IPS-20b (cell line): ENCODE results near the gene STRBP.

ENCODE experiments used
- H3K27ac ChIP-seq: one replicate; pipeline ENCODE4 v1.5.1; 2013; ENCODE audit warnings: low read length
- H3K27me3 ChIP-seq: 2 replicates; pipeline ENCODE4 v1.6.1; 2013; ENCODE audit warnings: mild to moderate bottlenecking, low read length, inconsistent platforms; ENCODE audit not compliant: insufficient read depth
- H3K36me3 ChIP-seq: 2 replicates; pipeline ENCODE4 v1.6.1; 2013; ENCODE audit warnings: low read depth, mild to moderate bottlenecking, inconsistent platforms, low read length, moderate library complexity; ENCODE audit not compliant: insufficient read depth
- H3K4me1 ChIP-seq: 2 replicates; pipeline ENCODE4 v1.6.1; 2013; ENCODE audit warnings: mild to moderate bottlenecking, control low read depth, inconsistent platforms, low read length, moderate library complexity; ENCODE audit not compliant: insufficient read depth
- H3K4me3 ChIP-seq: 2 replicates; pipeline ENCODE4 v1.5.1; 2013; ENCODE audit warnings: mild to moderate bottlenecking, low read length, inconsistent platforms
- H3K9ac ChIP-seq: 2 replicates; pipeline ENCODE4 v1.6.1; 2013; ENCODE audit warnings: low read depth, mild to moderate bottlenecking, inconsistent platforms, low read length, moderate library complexity
- H3K9me3 ChIP-seq: 2 replicates; pipeline ENCODE4 v1.6.1; 2013; ENCODE audit warnings: mild to moderate bottlenecking, low read depth, low read length, inconsistent platforms; ENCODE audit not compliant: insufficient read depth

The STRBP gene

GRCh38 chr9:123268465-123269259, at the start of gene STRBP:
STRBP (minus strand) TSS chr9:123268586; CDS start chr9:123184134, 84,452 bp downstream.
- Histone ChIP-seq H3K4me3 (peak within 1 kb of the TSS; percentile 79), H3K9ac (peak within 1 kb of the TSS; percentile 57; the same call in 1 of the 2 replicates), H3K27me3 (peaks cover 12% of the 10 kb centered on the region; the same call in 1 of the 2 replicates), H3K36me3 (no peaks in the 10 kb centered on the region), H3K9me3 (no peaks in the 10 kb centered on the region), H3K27ac (no peak within 1 kb of the TSS), H3K4me1 (peaks cover 20% of the 10 kb centered on the region; the same call in 1 of the 2 replicates)

DNA sequence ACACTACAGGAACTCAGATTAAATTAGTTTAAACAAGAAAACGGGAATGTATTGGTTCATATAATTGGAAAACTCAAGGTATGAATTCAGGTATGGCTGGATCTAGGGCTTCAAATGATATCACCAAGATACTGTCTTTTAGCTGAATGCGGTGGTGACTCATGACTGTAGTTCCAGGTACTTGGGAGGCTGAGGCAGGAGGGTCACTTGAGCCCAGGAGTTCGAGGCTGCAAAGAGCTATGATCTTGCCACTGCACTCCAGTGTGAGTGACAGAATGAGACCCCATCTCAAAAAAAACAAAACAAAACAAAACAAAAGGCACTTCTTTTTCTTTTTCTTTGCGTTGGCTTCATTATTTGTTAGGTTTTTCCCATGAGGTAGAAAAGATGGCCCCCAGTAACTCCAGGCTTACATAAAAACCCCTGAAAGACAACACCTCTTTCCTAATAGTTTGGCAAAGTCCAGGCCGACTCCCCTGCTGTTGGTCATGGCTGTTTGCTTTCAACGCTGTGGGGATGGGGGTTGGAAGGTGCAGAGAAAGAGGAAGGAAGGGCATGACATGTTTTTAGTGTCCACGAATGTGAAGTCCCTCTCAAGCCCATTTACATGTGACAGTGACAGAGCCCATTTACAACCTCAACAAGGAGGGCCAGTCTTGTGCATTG, 47.8 kb upstream of the STRBP start:
- no peaks in the 10 kb centered on the region; the same call in 1 of the 2 replicates for H3K27me3 ChIP-seq
- H3K9me3 ChIP-seq: no peaks in the 10 kb centered on the region
- H3K4me1 ChIP-seq: no peaks in the 10 kb centered on the region; the same call in 1 of the 2 replicates
- H3K4me3 ChIP-seq: no peak overlapping the region
- no peak overlapping the region for H3K9ac ChIP-seq
- no peaks in the 10 kb centered on the region for H3K36me3 ChIP-seq
- H3K27ac ChIP-seq: no peak overlapping the region

- H3K27me3 ChIP-seq: no peaks in the 10 kb centered on the region; the same call in 1 of the 2 replicates
- H3K4me1 ChIP-seq: no peaks in the 10 kb centered on the region; the same call in 1 of the 2 replicates
- no peak overlapping the region for H3K27ac ChIP-seq
- no peaks in the 10 kb centered on the region for H3K36me3 ChIP-seq
- no peak overlapping the region for H3K4me3 ChIP-seq
- no peaks in the 10 kb centered on the region for H3K9me3 ChIP-seq
- H3K9ac ChIP-seq: no peak overlapping the region
Measured at GRCh38 chr9:123315635-123316034, 47.2 kb upstream of the STRBP start.

DNA sequence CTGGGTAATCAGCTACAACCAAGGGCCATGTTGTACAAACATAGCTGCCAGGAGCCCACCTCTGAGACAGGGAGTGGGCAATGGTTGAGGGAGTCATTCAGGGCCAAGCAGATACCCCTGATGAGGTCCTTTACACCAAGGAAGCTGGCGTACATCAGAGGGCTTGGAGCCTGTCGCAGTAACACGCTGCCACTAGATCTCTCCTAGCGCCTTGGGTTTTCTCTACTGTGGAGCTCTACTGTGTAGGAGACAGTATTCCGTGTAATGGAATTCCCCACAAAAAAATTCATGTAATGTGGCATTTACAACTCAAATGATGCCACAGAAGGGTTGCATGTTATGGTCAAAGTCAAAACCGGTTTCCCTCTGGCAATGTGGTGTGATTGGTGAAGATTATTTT, 46.2 kb upstream of the STRBP start:
- Histone ChIP-seq H3K36me3 (no peaks in the 10 kb centered on the region), H3K27me3 (no peaks in the 10 kb centered on the region; the same call in 1 of the 2 replicates), H3K4me1 (no peaks in the 10 kb centered on the region; the same call in 1 of the 2 replicates), H3K27ac (no peak overlapping the region), H3K4me3 (no peak overlapping the region), H3K9ac (no peak overlapping the region), H3K9me3 (no peaks in the 10 kb centered on the region)

- H3K4me1 ChIP-seq: no peaks in the 10 kb centered on the region; the same call in 1 of the 2 replicates
- H3K9ac ChIP-seq: no peak overlapping the region
- no peak overlapping the region for H3K4me3 ChIP-seq
- H3K27ac ChIP-seq: no peak overlapping the region
- no peaks in the 10 kb centered on the region for H3K27me3 ChIP-seq
- H3K36me3 ChIP-seq: no peaks in the 10 kb centered on the region
- H3K9me3 ChIP-seq: no peaks in the 10 kb centered on the region
Measured at GRCh38 chr9:123312306-123312877, 44.0 kb upstream of the STRBP start.

- Histone ChIP-seq H3K9ac (no peak overlapping the region), H3K27ac (no peak overlapping the region), H3K27me3 (no peaks in the 10 kb centered on the region), H3K36me3 (no peaks in the 10 kb centered on the region), H3K9me3 (no peaks in the 10 kb centered on the region), H3K4me3 (no peak overlapping the region), H3K4me1 (no peaks in the 10 kb centered on the region; the same call in 1 of the 2 replicates)
Measured at GRCh38 chr9:123311250-123311752, 42.9 kb upstream of the STRBP start.

DNA sequence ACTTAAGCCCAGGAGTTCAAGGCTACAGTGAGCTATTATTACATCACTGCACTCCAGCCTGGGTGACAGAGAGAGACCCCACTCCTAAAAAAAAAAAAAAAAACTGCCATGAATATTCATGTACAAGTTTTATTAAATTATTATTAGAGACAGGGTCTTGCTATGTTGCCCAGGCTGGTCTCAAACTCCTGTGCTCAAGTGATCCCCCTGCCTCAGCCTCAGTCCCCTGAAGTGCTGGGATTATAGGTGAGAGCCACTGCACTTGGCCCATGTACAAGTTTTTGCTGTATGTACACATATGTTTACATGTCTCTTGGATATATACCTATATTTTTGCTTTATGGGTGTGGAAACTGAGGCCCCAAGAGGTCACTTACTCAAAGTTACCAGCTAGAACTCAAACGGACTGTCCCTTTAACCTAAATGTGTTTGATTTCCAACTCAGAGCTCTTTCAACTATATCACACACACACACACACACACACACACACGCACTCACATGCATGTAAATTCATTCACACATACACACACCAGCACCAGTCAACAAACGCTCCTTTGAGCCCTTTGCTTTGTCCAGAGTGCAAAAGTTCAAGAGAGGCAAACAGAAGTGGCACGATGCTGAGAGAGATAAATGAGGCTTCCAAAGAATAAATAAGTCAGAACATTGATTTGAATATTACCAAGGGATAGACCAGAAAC, 42.3 kb upstream of the STRBP start:
- H3K27ac ChIP-seq: no peak overlapping the region
- H3K4me1 ChIP-seq: no peaks in the 10 kb centered on the region
- H3K36me3 ChIP-seq: no peaks in the 10 kb centered on the region

DNA sequence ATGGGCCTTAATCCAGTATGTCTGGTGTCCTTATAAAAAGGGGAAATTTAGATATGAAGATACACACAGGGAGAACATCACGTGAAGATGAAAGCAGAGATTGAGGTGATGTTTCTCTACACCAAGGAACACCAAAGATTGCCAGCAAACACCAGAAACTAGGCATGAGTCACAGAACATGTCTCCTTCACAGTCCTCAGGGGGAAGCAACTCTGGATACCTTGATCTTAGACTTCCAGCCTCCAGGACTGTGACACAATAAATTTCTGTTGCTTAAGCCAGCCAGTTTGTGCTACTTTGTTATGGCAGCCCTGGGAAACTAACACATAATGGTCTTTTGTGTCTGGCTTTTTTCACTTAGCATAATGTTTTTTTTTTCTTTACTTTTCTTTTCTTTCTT, 41.2 kb upstream of the STRBP start:
- Histone ChIP-seq H3K9ac (no peak overlapping the region), H3K27me3 (no peaks in the 10 kb centered on the region), H3K36me3 (no peaks in the 10 kb centered on the region), H3K4me1 (no peaks in the 10 kb centered on the region), H3K9me3 (no peaks in the 10 kb centered on the region), H3K27ac (no peak overlapping the region), H3K4me3 (no peak overlapping the region)

More for the DNA sequence above, 42.3 kb upstream of the STRBP start:
- Histone ChIP-seq H3K4me3 (no peak overlapping the region), H3K27me3 (no peaks in the 10 kb centered on the region), H3K9me3 (no peaks in the 10 kb centered on the region), H3K9ac (no peak overlapping the region)

DNA sequence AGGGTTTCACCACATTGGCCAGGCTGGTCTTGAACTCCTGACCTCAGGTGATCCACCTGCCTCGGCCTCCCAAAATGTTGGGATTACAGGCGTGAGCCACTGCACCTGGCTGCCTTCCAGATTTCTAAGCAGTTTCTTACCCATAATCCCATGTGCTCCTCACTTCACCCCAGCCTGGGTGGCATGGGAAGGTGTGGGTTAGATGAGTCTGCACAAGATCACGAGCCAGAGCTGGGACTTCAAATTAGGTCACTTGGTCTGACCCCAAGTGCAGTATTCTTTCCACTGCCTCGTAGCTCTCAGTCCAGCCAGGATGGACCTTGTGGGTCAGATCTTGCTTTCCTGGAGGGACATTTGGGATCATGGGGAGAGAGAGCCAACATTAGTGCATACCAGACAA, 37.5 kb upstream of the STRBP start:
- Histone ChIP-seq H3K4me1 (no peaks in the 10 kb centered on the region), H3K9ac (no peak overlapping the region), H3K27ac (no peak overlapping the region), H3K27me3 (no peaks in the 10 kb centered on the region), H3K9me3 (no peaks in the 10 kb centered on the region), H3K4me3 (no peak overlapping the region), H3K36me3 (no peaks in the 10 kb centered on the region)

DNA sequence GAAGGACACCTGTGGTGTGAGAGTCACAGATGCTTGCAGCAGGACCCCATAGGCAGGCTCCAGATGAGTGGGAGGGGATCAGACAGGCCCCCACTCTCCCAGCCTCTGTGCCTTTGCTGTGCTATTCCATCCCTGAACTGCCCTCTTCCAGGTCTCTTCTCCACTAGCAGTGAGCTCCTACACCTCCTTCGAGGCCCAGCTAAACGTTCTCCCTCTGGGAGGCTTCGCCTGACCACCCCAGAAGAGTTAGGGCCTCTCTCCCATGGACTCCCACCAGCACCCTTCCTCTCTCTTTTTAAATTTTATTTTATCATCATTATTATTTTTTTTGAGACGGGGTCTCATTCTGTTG, 35.9 kb upstream of the STRBP start:
- no peak overlapping the region for H3K27ac ChIP-seq
- H3K4me3 ChIP-seq: no peak overlapping the region
- H3K9ac ChIP-seq: no peak overlapping the region
- no peaks in the 10 kb centered on the region for H3K27me3 ChIP-seq
- no peaks in the 10 kb centered on the region for H3K4me1 ChIP-seq
- H3K9me3 ChIP-seq: no peaks in the 10 kb centered on the region
- H3K36me3 ChIP-seq: no peaks in the 10 kb centered on the region
